Endothelial cell of umbilical vein (primary cell): ENCODE measurements around the gene GRIK3. TPM values are rescaled to one million over a fixed set of nuclear protein-coding genes. Genes with fewer than 3 reads are reported as not detected.

Experiments
- BruUV-seq: library from RNA; stranded (reverse); fragments of 400-500 nt; replicated peaks from 2 replicates; lab custom pipeline; 2021; lab: Mats Ljungman, UMichigan
- CTCF ChIA-PET: fragments of 300-600, 350-600 bp; sonication (Branson Sonifier 250); formaldehyde crosslinking; loops from one replicate; lab custom pipeline; 2021; ENCODE audit warnings: antibody characterized with exemption, inconsistent platforms; lab: Charles Lee
- POLR2A ChIA-PET: fragments of 300-600, 350-600 bp; sonication (Branson Sonifier 250); formaldehyde crosslinking; loops from one replicate; lab custom pipeline; 2021; ENCODE audit warnings: antibody characterized with exemption, inconsistent platforms; lab: Charles Lee
- DNase-seq: peaks from one replicate; pipeline ENCODE4 v3.0.0-alpha.2; 2011; ENCODE audit warnings: low read depth, low spot score
- FAIRE-seq: peaks from 2 replicates; lab custom pipeline; 2011; peaks lifted over from hg19 to GRCh38; lab: Jason Lieb, UNC
- H2AFZ ChIP-seq: 2 replicates; pipeline ENCODE4 v1.6.0; 2012; ENCODE audit warnings: low read depth, low read length, control low read depth, inconsistent platforms
- H3K27ac ChIP-seq: 2 replicates; pipeline ENCODE4 v1.5.1; 2011; ENCODE audit warnings: low read depth, mild to moderate bottlenecking, control low read depth, low read length, moderate library complexity; ENCODE audit not compliant: insufficient read depth
- H3K27me3 ChIP-seq, 2 experiments: 2 replicates each; pipeline versions ENCODE4 v1.6.0 to v1.6.1; 2011; ENCODE audit warnings: low read length in 2 of 2, mixed read lengths in 1 of 2; ENCODE audit not compliant: control insufficient read depth in 2 of 2, insufficient read depth in 2 of 2
- H3K36me3 ChIP-seq, 2 experiments: 2 replicates in 1 of 2; 3 replicates in 1 of 2; pipeline ENCODE4 v1.5.1; 2011; ENCODE audit warnings: low read length in 2 of 2, mild to moderate bottlenecking in 1 of 2, moderate library complexity in 1 of 2; ENCODE audit not compliant: control insufficient read depth in 2 of 2, insufficient read depth in 2 of 2; ENCODE audit errors: extremely low read depth in 1 of 2
- H3K4me1 ChIP-seq: 3 replicates; pipeline ENCODE4 v1.5.1; 2011; ENCODE audit warnings: mild to moderate bottlenecking, low read length; ENCODE audit not compliant: control insufficient read depth, insufficient read depth; ENCODE audit errors: extremely low read depth
- H3K4me2 ChIP-seq: 2 replicates; pipeline ENCODE4 v1.6.1; 2011; ENCODE audit warnings: low read length, control low read depth, mixed read lengths; ENCODE audit not compliant: insufficient read depth
- H3K4me3 ChIP-seq, 3 experiments: fragments of 200-600 bp in 1 of 3; sonication (generic), shearing (Covaris generic) in 1 of 3; replicated peaks in 1 of 3; 2 replicates each; pipeline ENCODE4 v1.5.1; 2011 to 2016; ENCODE audit warnings: control low read depth in 3 of 3, low read length in 3 of 3, mild to moderate bottlenecking in 2 of 3, inconsistent platforms in 1 of 3, low read depth in 1 of 3, moderate library complexity in 1 of 3; ENCODE audit not compliant: insufficient read depth in 1 of 3
- H3K79me2 ChIP-seq: 2 replicates; pipeline ENCODE4 v1.6.0; 2012; ENCODE audit warnings: low read length, inconsistent platforms; ENCODE audit not compliant: control insufficient read depth, insufficient read depth
- H3K9ac ChIP-seq: replicated peaks from 2 replicates; pipeline ENCODE3; 2011; ENCODE audit warnings: low read length, control low read depth; ENCODE audit not compliant: insufficient read depth; ENCODE audit errors: extremely low read depth
- H3K9me1 ChIP-seq: replicated peaks from 3 replicates; pipeline ENCODE4 v1.6.0; 2011; ENCODE audit warnings: mild to moderate bottlenecking, low read length; ENCODE audit not compliant: control insufficient read depth, insufficient read depth; ENCODE audit errors: extremely low read depth
- H3K9me3 ChIP-seq: replicated peaks from 2 replicates; pipeline ENCODE4 v1.5.1; 2012; ENCODE audit warnings: low read length, inconsistent platforms; ENCODE audit not compliant: control insufficient read depth, insufficient read depth
- H4K20me1 ChIP-seq: replicated peaks from 2 replicates; pipeline ENCODE3; 2011; ENCODE audit warnings: mild to moderate bottlenecking, low read length; ENCODE audit not compliant: control insufficient read depth, insufficient read depth; ENCODE audit errors: extremely low read depth
- EZH2 ChIP-seq: IDR thresholded peaks from 2 replicates; pipeline ENCODE4 v1.6.1; 2012; ENCODE audit warnings: borderline replicate concordance, low read depth, mild to moderate bottlenecking, moderate library complexity, low read length, inconsistent platforms; ENCODE audit not compliant: severe bottlenecking
- FOS ChIP-seq: IDR thresholded peaks from 2 replicates; pipeline ENCODE4 v1.6.1; 2011; ENCODE audit warnings: mild to moderate bottlenecking, low read length, moderate library complexity, borderline replicate concordance; ENCODE audit not compliant: insufficient read depth
- GATA2 ChIP-seq: IDR thresholded peaks from 2 replicates; pipeline ENCODE4 v1.7.0; 2011; ENCODE audit warnings: low read depth, mild to moderate bottlenecking, moderate library complexity, mixed read lengths, low read length; ENCODE audit not compliant: insufficient read length, insufficient read depth
- JUN ChIP-seq: IDR thresholded peaks from 2 replicates; pipeline ENCODE4 v1.6.1; 2011; ENCODE audit warnings: borderline replicate concordance, low read depth; ENCODE audit not compliant: insufficient read length, insufficient read depth
- MYC ChIP-seq: IDR thresholded peaks from one replicate; pipeline ENCODE4 v1.6.1; 2011; ENCODE audit warnings: mild to moderate bottlenecking, low read depth, low read length
- POLR2A ChIP-seq: IDR thresholded peaks from 2 replicates; pipeline ENCODE4 v1.6.1; 2012; ENCODE audit warnings: low read depth, mild to moderate bottlenecking, control low read depth, low read length
- POLR2AphosphoS5 ChIP-seq: IDR thresholded peaks from 2 replicates; pipeline ENCODE4 v1.6.1; 2012; ENCODE audit warnings: low read depth, mild to moderate bottlenecking, control low read depth, low read length, moderate library complexity; ENCODE audit not compliant: insufficient read depth
- dilution Hi-C: fragments of 300-500 bp; cut with MboI; formaldehyde crosslinking; loops from one replicate; pipeline ENCODE4 v1.15.0; 2019; ENCODE audit warnings: low sequenced_read_pairs; ENCODE audit not compliant: extremely low pct_ligation_motif_present
- intact Hi-C: fragments of 100-400 bp; cut with micrococcal nuclease; formaldehyde crosslinking; loops from one replicate; pipeline ENCODE4 v1.10.0; 2022
- polyA plus RNA-seq, 4 experiments: library from polyadenylated mRNA; depleted of rRNA in 3 of 4; stranded (reverse) in 3 of 4; unstranded in 1 of 4; fragments of >200 nt; gene quantifications; 2 replicates each; pipeline versions ENCODE4 v1.2.1 to v1.2.3, GENCODE V29; 2011 to 2012; ENCODE audit warnings: missing spikeins in 1 of 4
- total RNA-seq: library from RNA; stranded (reverse); gene quantifications from 2 replicates; pipeline ENCODE4 v1.2.3, GENCODE V29; 2021
- TF ChIP-seq, protein P1 (sequence below), 2 donors: IDR thresholded peaks; 1 replicate in 1 of 2; 2 replicates in 1 of 2; pipeline ENCODE4 v1.5.1; 2011; ENCODE audit warnings: low read length in 2 of 2, mild to moderate bottlenecking in 2 of 2, moderate library complexity in 2 of 2, control low read depth in 1 of 2, inconsistent platforms in 1 of 2, low read depth in 1 of 2; ENCODE audit not compliant: insufficient read depth in 1 of 2; ENCODE audit errors: extremely low read depth in 1 of 2
- TF ChIP-seq, protein P2 (sequence below): IDR thresholded peaks from 2 replicates; pipeline ENCODE4 v1.6.1; 2011; ENCODE audit not compliant: insufficient read depth, insufficient read length

GRIK3 gene
- total and polyA plus RNA-seq, 2 donors (not counting 3 experiments of a cell fraction or from before 2014, with no cell fraction given), result not detected

DNA sequence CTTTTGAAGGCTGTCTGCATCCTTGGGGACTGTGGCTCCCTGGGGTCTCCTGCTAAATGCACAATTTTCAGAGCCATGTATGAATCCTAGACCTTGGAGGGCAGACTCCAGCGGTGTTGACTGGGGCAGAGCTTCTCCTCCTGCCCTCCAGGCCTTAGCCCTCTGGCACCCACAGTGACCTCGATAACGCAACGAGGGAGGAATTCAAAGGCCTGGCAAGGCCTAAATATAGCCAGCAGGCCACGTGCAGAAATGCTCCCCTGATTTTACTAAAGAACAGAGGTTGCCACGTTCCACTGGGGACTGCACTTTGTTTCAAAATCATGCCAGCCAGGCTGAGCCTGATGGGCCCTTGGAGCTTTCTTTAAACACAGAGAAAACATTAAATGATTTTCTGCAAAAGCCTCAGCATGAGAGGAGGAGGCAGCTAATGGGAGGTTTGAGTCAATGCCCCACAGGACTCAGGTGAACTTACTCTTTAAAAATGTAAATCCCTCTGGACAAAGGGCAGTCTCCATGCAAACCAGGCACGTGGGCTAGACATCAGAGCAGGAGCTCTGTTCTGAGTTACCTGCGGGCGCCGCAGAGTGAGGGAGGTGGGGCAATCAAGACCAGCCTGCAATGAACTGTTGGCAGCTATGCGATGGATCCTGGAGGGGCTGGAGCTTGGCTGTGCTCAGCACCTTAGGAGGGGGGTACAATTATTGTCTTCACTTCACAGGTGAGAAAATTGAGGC lies 28.0 kb downstream of the GRIK3 start:
- POLR2A ChIA-PET, result no interaction called here
- Histone ChIP-seq H3K27me3 (no peaks in the 10 kb centered on the region), H3K27ac (no peak overlapping the region), H2AFZ (no peak overlapping the region), H3K9me3 (no peaks in the 10 kb centered on the region), H3K36me3 (no peaks in the 10 kb centered on the region), H3K79me2 (no peaks in the 10 kb centered on the region), H3K4me2 (no peak overlapping the region), H3K4me1 (no peaks in the 10 kb centered on the region), H3K9me1 (no peaks in the 10 kb centered on the region), H4K20me1 (no peaks in the 10 kb centered on the region), H3K4me3 (no peak overlapping the region), H3K9ac (no peak overlapping the region)
- dilution Hi-C loops (no loop called here), intact Hi-C loops (no loop called here)
- FAIRE-seq (no peak), DNase-seq (no peak)
- CTCF ChIA-PET, result no interaction called here
- TF ChIP-seq POLR2AphosphoS5 (no peak), MYC (no peak), POLR2A (no peak), GATA2 (no peak), JUN (no peak), EZH2 (no peak), FOS (no peak)
- TF ChIP-seq, protein P1, sequence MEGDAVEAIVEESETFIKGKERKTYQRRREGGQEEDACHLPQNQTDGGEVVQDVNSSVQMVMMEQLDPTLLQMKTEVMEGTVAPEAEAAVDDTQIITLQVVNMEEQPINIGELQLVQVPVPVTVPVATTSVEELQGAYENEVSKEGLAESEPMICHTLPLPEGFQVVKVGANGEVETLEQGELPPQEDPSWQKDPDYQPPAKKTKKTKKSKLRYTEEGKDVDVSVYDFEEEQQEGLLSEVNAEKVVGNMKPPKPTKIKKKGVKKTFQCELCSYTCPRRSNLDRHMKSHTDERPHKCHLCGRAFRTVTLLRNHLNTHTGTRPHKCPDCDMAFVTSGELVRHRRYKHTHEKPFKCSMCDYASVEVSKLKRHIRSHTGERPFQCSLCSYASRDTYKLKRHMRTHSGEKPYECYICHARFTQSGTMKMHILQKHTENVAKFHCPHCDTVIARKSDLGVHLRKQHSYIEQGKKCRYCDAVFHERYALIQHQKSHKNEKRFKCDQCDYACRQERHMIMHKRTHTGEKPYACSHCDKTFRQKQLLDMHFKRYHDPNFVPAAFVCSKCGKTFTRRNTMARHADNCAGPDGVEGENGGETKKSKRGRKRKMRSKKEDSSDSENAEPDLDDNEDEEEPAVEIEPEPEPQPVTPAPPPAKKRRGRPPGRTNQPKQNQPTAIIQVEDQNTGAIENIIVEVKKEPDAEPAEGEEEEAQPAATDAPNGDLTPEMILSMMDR (IDR thresholded peaks at IDR 0.05; ENCODE audit: extremely low read depth in 1 of 2, insufficient read depth in 1 of 2, low read depth in 1 of 2, low read length in 2 of 2), result no peak
- TF ChIP-seq, protein P2, sequence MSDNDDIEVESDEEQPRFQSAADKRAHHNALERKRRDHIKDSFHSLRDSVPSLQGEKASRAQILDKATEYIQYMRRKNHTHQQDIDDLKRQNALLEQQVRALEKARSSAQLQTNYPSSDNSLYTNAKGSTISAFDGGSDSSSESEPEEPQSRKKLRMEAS, result no peak
- no TSS peak for BruUV-seq
